HG03469 (cell line): ENCODE measurements around the gene UGT1A10.
"Not testable (repeated sequence)": the region's sequence is repeated elsewhere in the genome, so short reads cannot be mapped to it uniquely, and the experiment has no call there.

Source experiments
- ATAC-seq: cut with Tn5 transposase; IDR thresholded peaks from one replicate; pipeline ENCODE4 v1.9.1; 2021; ENCODE audit warnings: mild to moderate bottlenecking, moderate library complexity, moderate number of reproducible peaks; ENCODE audit not compliant: unreplicated experiment

The UGT1A10 gene

DNA sequence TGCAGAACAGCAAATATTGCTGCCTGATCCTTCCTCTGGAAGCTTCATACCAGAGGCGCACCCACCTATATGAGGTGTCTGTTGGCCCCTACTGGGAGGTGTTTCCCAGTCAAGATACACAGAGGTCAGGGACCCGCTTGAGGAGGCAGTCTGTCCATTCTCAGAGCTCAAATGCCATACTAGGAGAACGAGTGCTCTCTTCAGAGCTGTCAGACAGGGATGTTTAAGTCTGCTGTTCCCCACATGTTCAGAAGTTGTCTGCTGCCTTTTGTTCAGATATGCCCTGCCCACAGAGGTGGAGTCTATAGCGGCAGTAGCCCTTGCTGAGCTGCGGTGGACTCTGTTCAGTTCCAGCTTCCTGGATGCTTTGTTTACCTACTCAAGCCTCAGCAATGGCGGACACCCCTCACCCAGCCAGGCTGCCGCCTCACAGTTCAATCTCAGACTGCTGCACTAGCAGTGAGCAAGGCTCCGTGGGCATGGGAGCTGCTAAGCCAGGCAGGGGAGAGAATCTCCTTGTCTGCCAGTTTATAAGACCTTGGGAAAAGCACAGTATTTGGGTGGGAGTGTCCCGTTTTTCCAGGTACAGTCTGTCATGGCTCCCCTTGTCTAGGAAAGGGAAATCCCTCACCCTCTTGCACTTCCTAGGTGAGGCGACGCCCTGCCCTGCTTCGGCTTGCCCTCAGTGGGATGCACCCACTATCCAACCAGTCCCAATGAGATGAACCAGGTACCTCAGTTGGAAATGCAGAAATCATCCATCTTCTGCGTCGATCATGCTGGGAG is 100.8 kb downstream of the UGT1A10 start:
- ATAC-seq, result not testable (repeated sequence)

DNA sequence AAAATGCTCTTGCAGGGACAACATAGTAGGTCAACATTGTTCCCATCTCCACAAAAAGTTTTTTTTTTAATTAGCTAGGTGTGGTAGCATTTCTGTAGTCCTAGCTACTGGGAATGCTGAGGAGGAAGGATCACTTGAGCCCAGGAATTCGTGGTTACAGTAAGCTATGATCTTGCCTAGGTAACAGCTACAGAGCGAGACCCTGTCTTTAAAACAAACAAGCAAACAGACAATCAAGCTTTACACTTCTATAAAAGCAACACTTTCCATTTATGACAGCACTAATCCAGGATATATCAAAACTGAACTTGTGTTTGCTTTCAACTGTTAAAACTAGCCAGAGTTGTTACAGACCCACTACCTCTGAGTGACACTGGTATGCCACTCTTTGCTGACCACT is 104.6 kb downstream of the UGT1A10 start:
- no peak for ATAC-seq

DNA sequence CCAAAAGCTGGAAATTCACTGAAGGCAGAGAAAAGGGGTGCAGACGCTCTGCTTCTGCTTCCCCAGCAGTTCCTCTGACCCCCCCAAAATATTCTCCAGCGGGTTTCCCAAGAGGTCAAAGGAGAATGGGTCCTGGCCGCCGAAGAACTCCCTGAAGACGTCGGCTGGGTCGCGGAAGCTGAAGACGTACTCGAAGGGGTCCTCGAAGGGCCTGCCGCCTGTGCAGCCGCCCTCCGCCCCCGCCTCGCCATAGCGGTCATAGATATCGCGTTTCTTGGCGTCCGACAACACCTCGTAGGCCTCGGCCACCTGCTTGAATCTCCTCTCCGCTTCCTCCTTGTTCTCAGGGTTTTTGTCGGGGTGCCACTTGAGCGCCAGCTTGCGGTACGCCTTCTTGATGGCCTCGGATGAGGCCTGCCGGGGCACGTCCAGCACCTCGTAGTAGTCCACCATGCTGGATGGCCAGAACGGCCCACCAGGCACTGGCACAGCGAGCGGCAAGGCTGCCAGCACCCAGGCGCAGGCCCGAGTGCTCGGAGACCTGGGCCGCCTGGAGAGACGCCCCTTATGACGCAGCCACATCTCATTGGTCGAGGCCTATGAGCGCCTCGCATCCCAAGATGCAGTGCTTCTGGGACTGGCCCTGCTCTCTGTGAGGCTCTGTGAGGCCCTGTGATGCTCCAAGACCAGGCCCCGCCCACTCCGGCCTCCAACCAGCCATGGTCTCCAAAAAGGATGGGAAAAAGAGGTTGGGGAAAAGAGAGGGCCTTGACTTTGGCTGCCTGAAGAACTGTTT is 107.4 kb downstream of the UGT1A10 start:
- no peak for ATAC-seq

DNA sequence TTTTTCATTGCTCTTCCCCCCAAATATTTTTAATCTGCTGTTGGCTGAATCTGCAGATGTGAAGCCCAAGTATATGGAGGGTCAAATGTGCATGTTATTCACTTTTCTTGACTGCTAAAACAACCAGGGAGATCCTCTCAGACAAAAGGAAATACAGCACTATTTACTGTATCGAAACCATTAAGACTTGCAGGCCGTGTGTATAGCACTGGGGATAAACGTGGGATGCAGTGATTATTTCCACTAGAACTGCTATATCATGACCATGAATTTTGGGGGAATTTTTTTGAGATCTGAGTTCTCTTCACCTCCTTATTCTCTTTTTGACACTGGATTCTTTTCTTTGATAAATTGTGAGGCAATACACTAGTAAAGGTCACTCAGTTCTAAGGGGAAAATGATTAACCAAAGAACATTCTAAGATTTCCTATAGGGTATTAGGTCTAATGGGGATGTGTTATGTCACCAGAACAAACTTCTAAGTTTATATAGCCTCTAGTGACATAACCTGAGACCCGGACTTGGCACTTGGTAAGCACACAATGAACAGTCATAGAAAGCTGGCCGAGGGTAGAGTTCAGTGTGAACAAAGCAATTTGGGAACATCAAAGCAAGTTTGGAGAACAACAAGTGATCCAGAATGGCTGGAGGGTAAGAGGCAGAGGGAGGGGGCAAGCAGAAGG is 109.0 kb downstream of the UGT1A10 start:
- ATAC-seq, result no peak

DNA sequence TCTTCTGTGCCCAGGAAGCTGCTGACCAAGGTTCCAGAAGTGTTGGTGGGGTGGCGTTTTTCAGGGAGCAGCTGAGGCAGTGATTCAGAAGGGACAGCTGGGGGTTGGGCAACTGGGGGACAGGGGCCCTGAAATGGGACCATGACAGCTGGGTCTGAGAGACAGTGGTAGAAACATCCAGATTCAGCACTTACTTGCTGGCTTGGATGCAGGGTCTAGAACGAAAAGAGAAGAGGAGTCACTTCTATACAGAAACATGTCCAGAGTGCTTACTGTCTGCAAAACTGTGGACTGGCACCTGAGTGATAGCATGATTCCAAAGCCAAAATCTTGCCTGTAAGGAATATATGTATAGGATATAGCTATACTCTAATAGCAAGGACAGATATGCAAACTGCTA is 109.6 kb downstream of the UGT1A10 start:
- not testable (repeated sequence) for ATAC-seq

DNA sequence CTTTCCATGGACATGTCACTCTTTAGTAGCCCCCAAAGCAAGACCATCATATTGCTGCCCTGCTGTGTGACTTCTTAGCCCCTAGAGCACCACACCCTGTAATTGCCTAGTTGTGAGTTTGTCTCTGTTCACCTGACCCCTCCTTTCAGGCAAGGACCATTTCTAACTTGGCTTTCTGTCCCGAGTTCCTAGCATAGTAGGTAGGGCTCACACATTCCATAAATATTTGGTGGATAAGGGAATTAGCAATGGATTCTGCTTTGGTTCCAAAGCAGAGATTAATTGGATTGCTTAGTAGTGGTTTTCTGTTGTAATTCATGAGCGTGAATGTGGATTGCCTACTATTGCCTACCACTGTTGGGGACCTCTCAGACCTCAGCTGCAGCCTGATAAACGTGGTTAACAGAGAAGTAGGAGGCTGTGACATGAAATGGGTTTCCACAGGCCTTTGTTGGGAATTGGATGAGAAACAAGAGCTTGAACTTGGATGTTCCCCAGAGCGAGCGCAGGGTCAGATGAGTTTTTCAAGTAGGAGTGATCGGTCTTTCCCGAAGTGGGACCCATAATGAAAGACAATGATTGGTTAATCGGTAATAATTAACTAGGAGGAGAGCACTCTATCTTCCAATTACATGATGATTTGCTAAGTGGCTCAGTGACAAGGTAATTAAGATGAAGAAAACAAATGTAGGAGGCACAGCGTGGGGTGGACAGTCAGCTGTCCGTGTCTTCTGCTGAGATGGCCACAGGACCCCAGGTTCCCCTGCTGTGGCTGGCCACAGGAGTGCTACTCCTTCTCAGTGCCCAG is 110.4 kb downstream of the UGT1A10 start:
- no peak for ATAC-seq

DNA sequence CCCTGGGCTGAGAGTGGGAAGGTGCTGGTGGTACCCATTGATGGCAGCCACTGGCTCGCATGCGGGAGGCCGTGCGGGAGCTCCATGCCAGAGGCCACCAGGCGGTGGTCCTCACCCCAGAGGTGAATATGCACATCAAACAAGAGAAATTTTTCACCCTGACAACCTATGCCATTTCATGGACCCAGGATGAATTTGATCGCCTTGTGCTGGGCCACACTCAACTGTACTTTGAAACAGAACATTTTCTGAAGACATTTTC is 111.0 kb downstream of the UGT1A10 start:
- ATAC-seq, result no peak

DNA sequence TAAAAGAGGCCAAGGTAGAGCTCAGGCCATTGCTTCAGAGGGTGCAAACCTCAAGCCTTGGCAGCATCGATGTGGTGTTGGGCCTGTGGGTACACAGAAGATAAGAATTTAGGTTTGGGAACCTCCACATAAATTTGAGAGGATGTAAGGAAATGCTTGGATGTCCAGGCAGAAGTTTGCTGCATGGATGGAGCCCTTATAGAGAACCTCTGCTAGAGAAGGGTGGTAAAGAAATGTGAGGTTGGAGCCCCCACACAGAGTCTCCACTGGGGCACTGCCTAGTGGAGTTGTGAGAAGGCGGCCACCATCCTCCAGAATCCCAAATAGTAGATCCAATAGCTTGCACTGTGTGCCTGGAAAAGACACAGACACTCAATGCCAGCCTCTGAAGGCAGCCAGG is 114.4 kb downstream of the UGT1A10 start:
- ATAC-seq, result not testable (repeated sequence)

DNA sequence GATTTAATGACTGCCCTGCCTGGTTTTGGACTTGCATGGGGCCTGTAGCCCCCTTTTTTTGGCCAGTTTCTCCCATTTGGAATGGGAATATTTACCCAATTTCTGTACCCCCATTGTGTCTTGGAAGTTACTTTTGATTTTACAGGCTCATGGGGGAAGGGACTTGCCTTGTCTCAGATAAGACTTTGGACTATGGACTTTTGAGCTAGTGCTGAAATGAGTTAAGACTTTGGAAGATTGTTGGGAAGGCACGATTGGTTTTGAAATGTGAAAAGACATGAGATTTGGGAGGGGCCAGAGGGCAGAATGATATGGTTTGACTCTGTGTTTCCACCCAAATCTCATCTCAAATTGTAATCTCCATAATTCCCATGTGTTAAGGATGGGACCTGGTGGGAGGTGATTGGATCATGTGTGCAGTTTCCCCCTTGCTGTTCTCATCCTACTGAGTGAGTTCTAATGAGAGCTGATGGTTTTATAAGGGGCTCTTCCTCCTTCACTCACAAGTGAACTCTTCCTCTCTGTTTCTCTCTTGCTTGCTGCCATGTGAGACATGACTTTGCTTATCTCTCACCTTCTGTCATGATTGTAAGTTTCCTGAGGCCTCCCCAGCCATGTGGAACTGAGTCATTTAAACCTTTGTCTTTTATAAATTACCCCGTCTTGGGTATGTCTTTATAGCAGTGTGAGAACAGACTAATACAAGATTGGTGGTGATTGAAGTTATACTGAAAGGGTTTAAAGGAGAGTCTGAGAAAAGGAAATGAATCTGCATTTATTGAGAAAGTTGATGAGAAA is 115.2 kb downstream of the UGT1A10 start:
- ATAC-seq, result not testable (repeated sequence)

DNA sequence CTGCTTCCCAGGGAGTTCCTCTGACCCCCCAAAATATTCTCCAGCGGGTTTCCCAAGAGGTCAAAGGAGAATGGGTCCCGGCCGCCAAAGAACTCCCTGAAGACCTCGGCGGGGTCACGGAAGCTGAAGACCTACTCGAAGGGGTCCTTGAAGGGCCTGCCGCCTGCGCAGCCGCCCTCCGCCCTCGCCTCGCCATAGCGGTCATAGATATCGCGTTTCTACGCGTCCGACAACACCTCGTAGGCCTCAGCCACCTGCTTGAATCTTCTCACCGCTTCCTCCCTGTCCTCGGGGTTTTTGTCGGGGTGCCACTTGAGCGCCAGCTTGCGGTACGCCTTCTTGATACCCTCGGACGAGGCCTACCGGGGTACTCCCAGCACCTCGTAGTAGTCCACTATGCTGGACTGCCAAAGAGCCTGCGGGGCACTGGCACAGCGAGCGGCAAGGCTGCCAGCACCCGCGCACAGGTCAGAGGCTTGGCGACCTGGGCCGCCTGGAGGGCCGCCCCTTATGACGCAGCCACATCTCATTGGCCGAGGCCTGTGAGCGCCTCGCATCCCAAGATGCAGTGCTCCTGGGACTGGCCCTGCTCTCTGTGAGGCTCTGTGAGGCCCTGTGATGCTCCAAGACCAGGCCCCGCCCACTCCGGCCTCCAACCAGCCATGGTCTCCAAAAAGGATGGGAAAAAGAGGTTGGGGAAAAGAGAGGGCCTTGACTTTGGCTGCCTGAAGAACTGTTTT is 118.8 kb downstream of the UGT1A10 start:
- ATAC-seq, result no peak

DNA sequence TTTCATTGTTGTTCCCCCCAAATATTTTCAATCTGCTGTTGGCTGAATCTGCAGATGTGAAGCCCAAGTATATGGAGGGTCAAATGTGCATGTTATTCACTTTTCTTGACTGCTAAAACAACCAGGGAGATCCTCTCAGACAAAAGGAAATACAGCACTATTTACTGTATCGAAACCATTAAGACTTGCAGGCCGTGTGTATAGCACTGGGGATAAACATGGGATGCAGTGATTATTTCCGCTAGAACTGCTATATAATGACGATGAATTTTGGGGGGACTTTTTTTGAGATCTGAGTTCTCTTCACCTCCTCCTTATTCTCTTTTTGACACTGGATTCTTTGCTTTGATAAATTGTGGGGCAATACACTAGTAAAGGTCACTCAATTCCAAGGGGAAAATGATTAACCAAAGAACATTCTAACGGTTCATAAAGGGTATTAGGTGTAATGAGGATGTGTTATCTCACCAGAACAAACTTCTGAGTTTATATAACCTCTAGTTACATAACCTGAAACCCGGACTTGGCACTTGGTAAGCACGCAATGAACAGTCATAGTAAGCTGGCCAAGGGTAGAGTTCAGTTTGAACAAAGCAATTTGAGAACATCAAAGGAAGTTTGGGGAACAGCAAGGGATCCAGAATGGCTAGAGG is 120.3 kb downstream of the UGT1A10 start:
- ATAC-seq, result no peak

DNA sequence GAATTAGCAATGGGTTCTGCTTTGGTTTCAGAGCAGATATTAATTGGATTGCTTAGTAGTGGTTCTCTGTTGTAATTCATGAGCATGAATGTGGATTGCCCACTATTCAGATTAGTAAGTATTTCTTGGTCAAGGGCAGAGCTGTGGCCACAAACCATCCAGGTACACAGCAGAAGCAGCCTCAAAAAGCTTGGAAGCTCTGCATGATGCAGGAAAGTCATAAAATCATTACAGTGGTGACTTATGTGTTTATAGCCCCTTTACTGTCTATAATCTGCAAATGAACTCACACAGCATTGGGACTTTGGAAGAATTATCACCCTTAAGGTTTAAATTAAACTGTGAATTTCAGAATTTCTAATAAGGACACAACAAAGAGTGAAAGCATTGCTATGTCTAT is 121.9 kb downstream of the UGT1A10 start:
- no peak for ATAC-seq

DNA sequence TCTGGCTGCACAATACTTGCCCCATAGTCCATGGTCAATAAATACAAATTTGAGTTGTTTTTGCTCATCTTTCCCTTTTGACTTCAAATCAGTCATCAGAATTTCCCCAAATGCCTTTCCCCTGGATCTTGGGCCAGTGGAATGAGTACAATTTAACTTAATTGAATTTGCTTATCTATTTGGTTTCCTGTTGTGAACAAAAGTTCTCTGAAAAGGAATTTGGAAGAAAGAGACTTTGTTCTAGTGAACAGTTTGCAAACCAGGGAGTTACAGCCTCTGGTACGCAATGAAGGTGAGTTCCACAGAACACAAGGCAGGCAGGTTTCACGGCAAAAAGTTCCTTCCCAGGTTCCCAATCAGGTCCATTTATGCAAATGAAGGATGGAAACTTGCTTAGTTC is 122.6 kb downstream of the UGT1A10 start:
- ATAC-seq, result no peak

DNA sequence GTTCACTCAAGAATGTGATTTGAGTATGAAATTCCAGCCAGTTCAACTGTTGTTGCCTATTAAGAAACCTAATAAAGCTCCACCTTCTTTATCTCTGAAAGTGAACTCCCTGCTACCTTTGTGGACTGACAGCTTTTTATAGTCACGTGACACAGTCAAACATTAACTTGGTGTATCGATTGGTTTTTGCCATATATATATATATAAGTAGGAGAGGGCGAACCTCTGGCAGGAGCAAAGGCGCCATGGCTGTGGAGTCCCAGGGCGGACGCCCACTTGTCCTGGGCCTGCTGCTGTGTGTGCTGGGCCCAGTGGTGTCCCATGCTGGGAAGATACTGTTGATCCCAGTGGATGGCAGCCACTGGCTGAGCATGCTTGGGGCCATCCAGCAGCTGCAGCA is 123.8 kb downstream of the UGT1A10 start, which contains the start of gene UGT1A1:
UGT1A1 (plus strand) TSS at position 228 of the 400 bp plus-strand sequence; CDS start at position 246, 18 bp downstream.
- no peak for ATAC-seq

DNA sequence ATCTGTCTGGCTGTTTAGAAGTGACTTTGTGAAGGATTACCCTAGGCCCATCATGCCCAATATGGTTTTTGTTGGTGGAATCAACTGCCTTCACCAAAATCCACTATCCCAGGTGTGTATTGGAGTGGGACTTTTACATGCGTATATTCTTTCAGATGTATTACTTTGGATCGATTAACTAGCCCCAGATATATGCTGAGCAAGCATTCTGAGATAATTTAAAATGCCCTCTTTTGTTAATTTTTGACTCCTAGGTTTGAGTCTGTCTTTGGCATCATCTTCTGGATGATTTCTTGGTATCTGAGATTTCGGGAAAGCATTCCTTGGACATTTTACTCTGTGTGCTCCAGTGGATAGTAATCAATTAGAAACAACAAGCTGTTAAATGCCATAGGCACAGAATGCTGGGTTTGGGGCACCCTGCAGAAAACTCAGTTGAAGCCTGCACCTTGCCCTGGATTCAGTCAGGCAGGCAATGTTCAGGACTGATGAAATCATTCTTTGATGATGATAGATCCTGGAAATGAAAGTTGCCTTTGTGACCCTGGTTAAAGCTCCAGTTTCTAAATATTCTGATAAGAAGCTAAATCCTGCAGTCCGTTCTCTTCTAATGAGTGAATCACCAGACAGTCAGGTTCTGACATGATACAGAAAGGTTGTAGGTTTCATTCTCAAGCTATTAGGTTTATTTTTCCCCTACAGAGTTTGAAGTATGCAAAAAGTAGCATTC is 125.0 kb downstream of the UGT1A10 start:
- ATAC-seq, result no peak

DNA sequence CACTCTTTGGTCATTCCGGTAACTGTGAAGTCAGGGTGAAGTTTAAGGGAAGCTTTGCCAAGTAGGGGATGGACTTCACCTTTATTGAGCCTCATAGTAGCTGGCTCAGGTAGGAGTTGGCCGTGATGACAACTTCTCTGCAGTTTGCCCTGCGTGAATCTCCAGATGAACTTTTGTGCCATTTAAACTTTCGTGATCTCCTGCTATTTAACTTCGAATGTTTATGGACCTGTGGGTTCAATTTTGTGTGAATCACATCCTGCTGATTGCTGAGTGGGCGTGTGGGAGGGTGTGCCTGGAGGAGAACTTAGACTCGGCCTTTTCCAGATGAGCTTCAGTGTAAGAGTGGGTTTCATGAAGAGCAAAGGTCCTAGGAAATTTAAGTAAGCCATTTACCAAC is 128.0 kb downstream of the UGT1A10 start:
- ATAC-seq, result no peak

DNA sequence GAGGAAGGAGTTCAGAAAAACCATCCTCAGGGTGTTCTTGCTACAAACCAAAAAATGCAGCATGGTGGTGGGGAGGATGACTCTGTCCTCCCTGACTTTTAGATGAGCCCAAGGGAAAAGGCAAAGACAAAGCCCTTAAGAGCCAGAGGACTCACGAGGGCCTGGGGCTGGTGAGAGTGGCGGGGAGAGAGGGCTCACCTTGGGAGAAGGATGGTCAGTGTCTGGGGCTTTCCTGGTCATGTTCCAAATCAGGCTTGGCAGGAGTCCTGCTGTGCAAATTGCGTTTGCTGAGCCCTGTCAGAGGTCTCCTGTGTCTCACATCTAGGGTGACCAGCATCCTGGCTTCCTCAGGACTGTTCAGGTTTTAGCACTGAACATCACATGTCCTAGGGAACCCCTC is 128.5 kb downstream of the UGT1A10 start:
- no peak for ATAC-seq

DNA sequence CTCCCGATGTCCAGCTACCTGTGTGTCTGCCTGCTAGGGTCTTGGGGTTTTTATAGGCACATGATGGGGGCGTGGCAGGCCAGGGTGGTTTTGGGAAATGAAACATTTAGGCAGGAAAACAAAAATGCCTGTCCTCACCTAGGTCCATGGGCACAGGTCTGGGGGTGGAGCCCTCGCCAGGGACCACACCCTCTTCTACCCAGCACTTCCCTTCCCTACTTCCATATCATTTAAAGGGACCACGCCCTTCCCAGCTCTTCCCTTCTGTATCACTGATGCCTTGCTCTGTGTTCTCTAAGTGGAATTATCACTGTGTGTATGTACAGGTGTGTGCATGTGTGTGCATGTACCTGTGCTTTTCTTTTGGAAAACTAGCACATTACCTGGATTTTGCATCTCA is 130.2 kb downstream of the UGT1A10 start:
- no peak for ATAC-seq
